ENCODE data around the gene DMD. TPM values are rescaled to one million over a fixed set of nuclear protein-coding genes. Genes with fewer than 3 reads are reported as not detected.
"Not testable (repeated sequence)": the region's sequence is repeated elsewhere in the genome, so short reads cannot be mapped to it uniquely, and the experiment has no call there.

The DMD gene
- polyA plus RNA-seq, 3 donors: 17.3 to 18.8 (median 18.0) TPM

DNA sequence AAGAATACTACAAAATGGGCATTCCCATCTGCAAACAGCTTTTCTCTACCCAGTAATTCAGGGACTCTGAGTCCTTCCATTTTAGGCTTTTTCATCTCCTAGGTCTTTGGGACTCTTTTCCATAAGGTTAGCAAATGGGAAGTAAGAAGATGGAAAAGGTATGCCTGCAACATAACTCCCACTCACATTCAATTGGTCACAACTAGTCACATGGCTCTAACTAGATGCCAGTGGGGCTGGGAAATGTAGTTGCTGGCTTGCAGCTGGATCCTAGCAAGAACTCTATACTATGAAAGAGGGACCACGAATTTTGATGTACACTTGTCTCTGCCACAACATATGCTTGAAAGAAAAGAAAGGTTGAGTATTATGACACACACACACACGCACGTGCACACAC is 1184.6 kb downstream of the DMD start:
- DNase-seq (ENCODE audit: extremely low read depth in 1 of 11, low read depth in 9 of 11, low spot score in 4 of 11): no peak

DNA sequence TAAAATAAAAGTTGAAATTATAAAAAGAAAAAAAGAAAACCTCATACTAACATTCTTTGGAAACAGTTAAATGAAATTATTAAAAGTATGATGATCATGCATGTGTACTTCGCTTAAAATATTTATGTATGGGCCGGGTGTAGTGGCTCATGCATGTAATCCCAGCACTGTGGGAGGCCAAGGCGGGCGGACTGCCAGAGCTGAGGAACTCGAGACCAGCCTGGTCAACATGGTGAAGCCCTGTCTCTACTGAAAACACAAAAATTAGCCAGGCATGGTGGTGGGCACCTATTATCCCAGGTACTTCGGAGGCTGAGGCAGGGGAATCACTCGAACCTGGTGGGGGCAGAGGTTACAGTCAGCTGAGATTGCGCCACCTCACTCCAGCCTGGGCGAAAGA is 1187.3 kb downstream of the DMD start:
- DNase-seq (ENCODE audit: extremely low read depth in 1 of 11, low read depth in 9 of 11, low spot score in 4 of 11): no peak

DNA sequence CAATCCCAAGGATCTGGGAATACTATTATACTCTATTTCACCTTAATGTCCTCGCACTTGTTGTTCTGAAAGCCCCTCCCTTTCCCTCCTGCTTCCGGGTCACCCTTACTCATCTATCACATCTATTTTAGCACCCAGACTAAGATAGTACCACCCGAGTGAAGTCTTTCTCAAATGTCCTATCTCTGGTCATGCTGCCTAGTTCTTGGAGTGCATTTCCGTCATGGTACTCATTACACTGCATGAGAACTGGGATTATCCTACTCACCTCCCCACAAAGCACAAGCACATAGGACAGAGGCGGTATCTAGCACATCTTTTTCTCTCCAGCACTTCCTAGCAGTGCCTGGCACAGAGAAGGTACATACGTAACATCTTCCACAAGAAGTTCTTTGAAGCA is 1195.2 kb downstream of the DMD start:
- no peak for DNase-seq (ENCODE audit: extremely low read depth in 1 of 11, low read depth in 9 of 11, low spot score in 4 of 11)

DNA sequence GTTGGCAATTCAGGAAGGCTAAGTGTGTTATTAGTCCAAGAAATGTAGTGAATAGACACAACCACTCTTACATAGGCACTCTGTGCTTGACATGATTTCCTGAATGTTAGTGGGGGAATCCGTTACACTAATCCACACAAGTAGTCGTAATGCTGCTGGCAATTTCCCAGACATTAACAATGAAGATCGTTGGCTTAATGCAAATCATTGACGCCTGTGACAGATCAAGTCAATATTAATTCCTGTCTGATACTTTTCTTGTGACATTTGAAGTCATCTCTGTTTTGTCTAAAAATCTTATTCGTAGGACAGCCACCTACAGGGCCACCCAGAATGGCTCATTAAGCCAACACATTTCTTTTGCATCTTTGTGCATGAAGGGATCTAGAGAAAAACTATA is 1200.4 kb downstream of the DMD start:
- no peak for DNase-seq (ENCODE audit: extremely low read depth in 1 of 11, low read depth in 9 of 11, low spot score in 4 of 11)

DNA sequence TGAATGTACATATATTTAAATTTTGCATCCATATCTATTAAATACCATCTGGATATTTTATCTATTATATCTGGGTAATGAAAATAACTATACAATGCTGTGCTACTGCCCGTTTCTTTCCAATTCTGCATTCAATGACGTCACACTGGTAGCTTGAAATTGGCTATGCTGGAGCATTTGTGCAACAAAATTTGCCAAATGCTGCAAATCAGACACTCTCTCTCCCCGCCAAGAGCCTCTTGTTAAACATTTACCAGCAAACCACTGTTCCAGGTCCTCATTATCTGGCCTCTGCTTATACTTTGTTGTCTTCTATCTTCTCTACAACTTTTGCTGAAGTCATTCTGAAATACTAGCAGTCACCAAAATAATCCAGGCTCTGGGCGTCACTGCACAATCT is 1201.1 kb downstream of the DMD start:
- DNase-seq (ENCODE audit: extremely low read depth in 1 of 11, low read depth in 9 of 11, low spot score in 4 of 11): no peak

DNA sequence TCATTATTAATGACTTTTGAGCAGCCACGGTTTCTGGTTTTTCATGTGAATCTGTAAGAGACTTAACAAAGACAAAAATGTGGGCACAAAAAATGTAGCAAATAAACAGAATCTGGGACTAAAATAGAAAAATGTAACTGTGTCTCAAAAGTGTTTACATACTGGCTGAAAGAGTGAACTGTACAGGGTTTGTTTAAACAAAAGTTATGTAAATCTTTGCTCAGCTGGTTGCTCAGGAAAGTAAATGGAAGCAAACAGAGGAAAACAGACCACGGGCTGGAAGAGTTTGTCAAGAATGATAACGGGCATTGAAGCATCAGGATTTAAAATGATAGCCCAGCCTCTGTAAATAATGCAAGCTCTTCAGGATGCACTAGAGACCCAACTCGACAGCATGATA is 1217.7 kb downstream of the DMD start:
- DNase-seq (ENCODE audit: extremely low read depth in 1 of 11, low read depth in 9 of 11, low spot score in 4 of 11): no peak

DNA sequence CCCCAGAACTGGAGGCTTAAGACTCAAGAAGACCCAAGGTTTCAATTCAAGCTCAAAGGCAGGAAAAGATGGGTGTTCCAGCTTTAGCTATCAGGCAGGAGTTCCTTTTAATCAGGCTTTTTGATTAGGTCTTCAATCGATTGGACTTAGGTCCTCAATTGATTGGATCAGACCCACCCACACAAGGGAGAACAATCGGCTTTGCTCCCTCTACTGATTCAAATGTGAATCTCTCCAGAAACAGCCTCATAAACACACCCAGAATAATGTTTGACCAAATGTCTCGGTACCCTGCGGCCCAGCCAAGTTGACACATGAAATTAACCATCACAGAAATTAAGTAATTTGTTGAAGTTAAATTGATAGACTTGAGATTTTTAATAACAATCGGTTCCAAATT is 1222.4 kb downstream of the DMD start:
- no peak for DNase-seq (ENCODE audit: extremely low read depth in 1 of 11, low read depth in 9 of 11, low spot score in 4 of 11)

DNA sequence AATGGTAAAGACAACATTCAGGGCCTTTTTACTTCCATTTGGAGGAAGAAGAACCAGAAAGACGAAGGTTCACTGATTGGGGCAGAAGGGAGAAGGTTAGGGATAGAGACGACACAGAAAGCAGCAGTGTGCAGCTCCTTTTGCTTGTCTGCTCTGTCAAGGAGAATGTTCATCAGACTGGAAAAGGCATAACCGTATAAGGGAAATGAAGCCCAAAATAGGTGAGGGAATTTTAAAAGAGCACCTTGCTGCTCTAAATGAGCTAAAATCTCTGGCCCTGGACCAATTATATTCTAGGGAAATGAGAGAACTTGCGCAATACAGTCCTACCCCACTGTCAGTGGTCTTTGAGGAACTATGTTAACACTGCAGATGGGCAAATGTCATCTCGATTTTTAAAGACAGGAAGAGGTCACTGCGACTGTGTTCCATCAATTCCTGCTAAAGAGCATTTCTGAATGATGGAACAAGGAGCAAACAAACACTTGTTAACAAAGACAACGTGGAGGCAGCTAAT is 1229.7 kb downstream of the DMD start:
- DNase-seq (ENCODE audit: extremely low read depth in 1 of 11, low read depth in 9 of 11, low spot score in 4 of 11): no peak

DNA sequence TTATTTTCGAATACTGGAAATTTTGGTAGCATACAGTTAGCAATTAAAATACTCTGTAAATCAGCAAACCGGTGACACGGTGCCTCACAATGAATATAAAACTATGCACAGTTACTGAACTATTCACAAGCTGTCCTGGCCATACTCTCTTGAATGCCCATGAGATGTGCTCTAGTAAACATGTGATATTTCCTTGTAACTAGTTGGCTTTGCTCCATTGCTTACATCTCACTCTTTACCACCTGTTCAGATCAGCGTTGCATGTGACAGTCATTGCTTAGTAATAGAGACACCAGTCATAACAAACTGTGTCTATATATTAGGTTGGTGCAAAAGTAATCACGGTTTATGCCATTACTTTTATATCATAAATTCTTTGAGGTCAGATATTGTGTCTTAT is 1241.6 kb downstream of the DMD start:
- DNase-seq (ENCODE audit: extremely low read depth in 1 of 11, low read depth in 9 of 11, low spot score in 4 of 11): peak in 3 of 11 donors; percentile 16 to 23 (median 18)

DNA sequence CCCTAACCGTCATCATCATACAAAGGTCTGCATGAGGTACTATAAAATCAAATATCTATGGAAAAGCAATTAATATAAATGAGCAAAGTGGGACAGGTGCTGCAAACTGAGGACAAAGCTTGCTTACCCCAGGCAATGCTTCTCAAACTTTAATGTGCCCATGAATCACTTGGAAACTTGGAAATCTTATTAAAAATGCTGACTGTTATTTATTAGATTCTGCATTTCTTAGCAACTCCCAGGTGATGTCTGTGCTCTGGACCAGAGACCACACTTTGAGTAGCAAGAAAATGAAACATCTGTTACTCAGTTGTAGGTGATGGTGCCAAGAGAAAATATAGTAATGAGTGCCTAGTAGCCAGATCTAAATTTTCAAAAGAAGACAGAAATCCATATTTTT is 1249.1 kb downstream of the DMD start:
- no peak for DNase-seq (ENCODE audit: extremely low read depth in 1 of 11, low read depth in 9 of 11, low spot score in 4 of 11)

DNA sequence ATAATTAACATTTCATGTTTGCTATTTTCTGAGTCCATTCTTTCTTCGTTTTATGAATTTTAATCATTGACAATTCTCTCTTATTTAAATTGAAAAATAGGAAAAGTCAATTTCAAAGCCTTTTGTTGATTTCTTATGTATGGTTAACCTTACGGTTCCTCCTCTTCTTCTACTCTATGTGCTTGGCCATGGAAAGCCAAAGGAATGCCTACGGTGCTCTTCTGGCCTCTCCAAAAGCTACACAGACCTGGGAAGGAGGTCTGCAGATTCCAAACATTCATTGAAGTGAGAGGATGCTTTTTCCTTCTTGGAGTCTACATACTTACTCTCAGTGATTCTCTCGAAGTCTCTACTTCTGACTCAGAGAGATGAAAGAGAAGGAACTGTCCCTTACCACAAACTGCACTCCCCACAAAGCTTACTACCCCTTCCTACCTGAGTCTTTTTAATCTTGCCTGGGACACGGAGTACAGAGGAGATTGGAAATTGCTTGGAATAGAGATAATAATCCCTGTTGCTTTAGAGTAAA is 1276.4 kb downstream of the DMD start:
- no peak for DNase-seq (ENCODE audit: extremely low read depth in 1 of 11, low read depth in 9 of 11, low spot score in 4 of 11)

DNA sequence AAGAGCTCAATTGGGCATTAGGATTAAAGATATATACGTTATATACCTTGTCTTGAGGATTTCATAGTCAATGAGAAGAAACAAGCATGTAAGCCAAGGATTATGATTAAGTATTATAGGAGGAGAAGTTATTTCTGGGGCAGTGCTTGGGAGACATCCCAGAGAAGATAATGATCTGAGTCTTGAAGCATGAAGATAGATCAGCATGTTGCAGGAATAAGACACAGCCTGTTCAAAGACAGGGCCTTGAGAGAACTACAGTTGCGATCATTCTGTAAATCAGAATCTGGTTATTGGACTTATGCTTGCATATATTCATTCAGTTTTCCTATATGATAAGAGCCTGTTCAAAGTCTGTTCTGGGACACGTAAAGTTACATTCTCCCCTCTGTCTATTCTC is 1277.3 kb downstream of the DMD start:
- no peak for DNase-seq (ENCODE audit: extremely low read depth in 1 of 11, low read depth in 9 of 11, low spot score in 4 of 11)

DNA sequence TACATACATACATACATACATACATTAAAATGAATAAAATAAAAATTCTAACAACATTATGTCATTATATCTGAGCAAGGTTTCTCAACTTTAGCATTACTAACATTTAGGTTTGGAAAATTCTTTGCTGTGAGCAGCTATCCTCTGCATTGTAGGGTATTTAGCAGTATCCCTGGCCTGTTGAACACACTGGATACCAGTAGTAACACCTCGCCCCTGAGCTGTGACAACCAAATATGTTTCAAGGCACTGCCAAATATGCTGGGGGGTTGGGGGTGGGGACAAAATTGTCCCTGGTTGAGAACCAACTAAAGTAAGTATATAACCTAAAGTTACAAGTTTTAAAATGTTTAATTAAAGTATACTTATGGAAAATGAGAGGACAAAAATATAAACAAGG is 1278.6 kb downstream of the DMD start:
- no peak for DNase-seq (ENCODE audit: extremely low read depth in 1 of 11, low read depth in 9 of 11, low spot score in 4 of 11)

DNA sequence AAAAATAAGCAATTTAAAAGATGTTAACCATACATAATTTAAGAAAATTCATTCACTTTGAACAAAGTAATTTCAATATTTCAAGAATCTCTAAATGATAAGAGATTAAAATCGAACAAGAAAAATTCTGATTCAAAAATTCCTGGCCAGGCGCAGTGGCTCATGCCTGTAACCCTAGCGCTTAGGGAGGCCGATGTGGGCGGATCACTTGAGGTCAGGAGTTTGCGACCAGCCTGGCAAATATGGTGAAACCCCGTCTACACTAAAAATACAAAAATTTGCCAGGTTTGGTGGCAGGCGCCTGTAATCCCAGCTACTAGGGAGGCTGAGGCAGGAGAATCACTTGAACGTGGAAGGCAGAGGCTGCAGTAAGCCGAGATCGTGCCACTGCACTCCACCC is 1279.0 kb downstream of the DMD start:
- DNase-seq (ENCODE audit: extremely low read depth in 1 of 11, low read depth in 9 of 11, low spot score in 4 of 11): not testable (repeated sequence)

DNA sequence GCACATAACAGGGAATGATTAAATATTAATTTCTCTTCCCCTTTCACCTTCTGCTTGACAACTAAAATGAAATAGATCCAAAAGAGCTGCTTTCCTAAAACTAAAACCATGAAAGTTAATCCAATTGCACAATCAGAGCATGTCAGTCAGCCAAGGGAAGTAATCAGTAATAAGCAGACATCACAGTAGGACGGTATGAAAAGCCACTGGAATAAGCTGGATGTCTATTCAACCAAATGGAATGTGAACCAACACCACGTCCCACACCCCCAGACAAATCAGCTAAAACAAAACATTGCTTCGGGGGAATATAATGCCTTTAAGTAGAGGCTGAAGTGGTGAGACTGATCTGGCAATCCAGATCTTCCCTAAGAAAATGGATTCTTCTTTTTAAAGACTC is 1280.1 kb downstream of the DMD start:
- no peak for DNase-seq (ENCODE audit: extremely low read depth in 1 of 11, low read depth in 9 of 11, low spot score in 4 of 11)

DNA sequence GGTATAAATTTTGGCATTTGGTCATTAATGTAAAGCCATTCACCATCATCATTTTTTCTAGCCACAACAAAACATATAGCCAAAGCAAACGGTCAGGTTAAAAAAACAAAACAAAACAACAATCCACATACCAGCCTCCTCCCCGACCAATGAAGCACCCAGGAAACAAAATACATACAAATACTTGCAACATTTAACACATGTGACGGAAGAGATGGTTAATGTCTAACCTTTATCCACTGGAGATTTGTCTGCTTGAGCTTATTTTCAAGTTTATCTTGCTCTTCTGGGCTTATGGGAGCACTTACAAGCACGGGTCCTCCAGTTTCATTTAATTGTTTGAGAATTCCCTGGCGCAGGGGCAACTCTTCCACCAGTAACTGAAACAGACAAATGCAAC is 1282.0 kb downstream of the DMD start:
- DNase-seq (ENCODE audit: extremely low read depth in 1 of 11, low read depth in 9 of 11, low spot score in 4 of 11): no peak

DNA sequence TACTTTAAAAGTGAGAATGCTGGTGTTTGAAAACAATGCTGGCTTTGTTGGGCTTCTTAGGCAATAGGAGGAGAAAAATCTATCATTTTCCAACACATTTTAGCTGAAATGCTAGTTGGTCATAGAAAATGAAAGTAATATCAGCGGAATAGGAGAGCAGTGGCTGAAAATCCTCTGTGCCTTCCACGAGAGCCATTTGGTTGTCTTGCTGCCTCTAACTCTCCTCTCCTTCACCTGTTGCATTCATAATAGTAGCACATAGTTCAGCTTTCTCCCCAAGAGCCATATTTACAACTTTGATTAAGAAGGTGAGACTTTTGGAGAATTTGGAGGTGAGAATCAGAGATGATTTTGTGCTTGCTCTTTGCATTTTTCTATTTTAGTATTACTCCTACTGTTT is 1290.1 kb downstream of the DMD start:
- no peak for DNase-seq (ENCODE audit: extremely low read depth in 1 of 11, low read depth in 9 of 11, low spot score in 4 of 11)

DNA sequence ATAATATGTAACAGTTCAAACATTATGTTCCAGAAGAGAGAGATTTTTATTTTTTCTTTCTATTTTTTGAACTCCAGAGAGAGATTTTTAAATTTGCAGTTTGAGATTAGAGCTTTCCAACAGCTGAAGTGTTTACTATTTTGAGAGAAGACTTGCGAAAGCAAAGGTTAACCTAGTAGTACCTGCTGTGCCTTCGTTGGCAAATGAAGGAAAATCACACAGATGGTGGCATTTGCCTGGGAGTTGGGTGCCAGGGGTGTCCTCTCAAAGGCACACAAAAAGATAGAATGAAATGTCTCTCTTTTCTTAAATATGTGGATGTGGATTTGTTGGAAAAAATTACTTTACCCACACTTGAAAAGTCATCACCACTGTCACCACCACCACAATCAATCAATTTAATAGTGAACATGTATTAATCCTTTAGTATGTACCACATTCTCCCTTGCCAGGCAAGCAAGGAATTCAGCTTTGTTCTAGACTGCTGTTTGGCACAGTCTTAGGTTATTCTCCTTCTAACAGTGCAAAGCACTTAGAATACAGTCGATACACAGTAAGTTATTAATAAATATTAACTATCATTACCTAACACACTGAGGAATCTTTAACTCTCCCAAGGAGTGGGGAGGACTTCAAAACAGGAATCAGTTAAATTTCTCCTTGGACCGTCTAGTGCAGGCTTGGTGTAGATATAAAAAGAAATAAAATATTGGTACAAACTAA is 1301.3 kb downstream of the DMD start:
- no peak for DNase-seq (ENCODE audit: extremely low read depth in 1 of 11, low read depth in 9 of 11, low spot score in 4 of 11)

DNA sequence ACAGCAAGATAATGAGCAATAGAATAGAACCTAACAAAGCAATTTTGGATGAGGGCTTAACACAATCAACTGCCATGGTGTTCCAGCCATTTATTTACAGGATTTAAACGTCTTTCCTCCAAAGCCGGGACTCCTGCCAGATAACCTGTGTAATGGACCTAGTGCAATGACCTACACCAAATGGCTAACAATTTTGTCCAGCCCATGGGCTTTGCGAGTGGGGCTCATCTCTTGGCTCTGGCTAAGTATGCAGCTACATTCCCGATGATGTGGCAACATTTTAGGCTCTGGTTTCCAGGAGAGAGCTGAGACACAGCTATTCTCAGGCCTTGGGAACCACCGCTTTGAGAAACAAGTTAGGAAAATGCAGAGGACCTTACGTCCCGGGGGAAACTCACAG is 1317.2 kb downstream of the DMD start:
- DNase-seq (ENCODE audit: extremely low read depth in 1 of 11, low read depth in 9 of 11, low spot score in 4 of 11): no peak

DNA sequence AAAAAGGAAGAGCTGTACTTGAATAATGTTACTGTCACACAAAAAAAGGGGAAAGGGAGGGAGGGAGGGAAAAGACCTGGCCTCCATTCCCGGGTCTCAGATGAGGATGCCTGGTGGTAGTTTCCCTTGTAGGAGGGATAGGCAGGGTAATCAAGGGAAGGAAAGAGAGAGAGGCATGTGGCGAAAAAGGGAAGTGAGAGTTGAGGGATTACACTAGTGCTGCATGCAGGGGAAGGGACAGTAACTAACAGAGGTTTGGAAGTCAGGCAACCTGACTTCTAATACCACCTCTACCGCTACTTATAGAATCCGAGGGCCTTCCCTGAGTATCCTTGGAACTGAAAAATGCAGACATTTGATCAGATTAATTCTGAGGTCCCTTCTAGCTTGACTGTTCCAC is 1317.8 kb downstream of the DMD start:
- DNase-seq (ENCODE audit: extremely low read depth in 1 of 11, low read depth in 9 of 11, low spot score in 4 of 11): no peak

DNA sequence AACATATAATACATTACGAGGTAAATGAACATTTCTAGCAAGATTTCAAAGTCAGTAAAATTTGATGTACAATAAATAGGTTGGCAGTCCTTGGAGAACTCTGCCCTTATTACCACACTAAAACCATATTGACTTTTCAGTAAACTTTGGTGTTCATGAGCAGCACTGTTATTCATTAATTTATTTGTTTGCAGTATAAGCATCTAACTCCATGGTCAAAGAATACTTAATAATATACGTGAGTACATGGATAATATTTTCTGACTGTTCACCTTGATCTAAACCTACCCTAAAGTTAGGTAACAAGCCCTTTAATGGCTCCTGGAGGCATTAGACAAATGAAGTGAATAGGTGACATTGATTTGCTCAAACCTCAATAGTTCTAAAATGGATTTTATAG is 1322.3 kb downstream of the DMD start:
- DNase-seq (ENCODE audit: extremely low read depth in 1 of 11, low read depth in 9 of 11, low spot score in 4 of 11): no peak
